ENCODE data around the gene SEC22B.
"Not testable (repeated sequence)": the region's sequence is repeated elsewhere in the genome, so short reads cannot be mapped to it uniquely, and the experiment has no call there.

Gene SEC22B

GRCh38 chr1:120142512-120143263, 33.6 kb downstream of the SEC22B start:
- H3K9me3 ChIP-seq (ENCODE audit: control insufficient read depth, low read depth, low read length); H3K4me3 ChIP-seq (ENCODE audit: low read length); H3K27me3 ChIP-seq (ENCODE audit: control insufficient read depth, insufficient read depth, low read length); H3K9ac ChIP-seq (ENCODE audit: low read length); H3K4me1 ChIP-seq (ENCODE audit: control insufficient read depth, low read depth, low read length); H3K36me3 ChIP-seq (ENCODE audit: control insufficient read depth, low read depth, low read length); H3K27ac ChIP-seq (ENCODE audit: low read length): not testable (repeated sequence)

GRCh38 chr1:120141865-120142264, 34.5 kb downstream of the SEC22B start:
- not testable (repeated sequence) for H3K4me3 ChIP-seq (ENCODE audit: low read length); H3K36me3 ChIP-seq (ENCODE audit: control insufficient read depth, low read depth, low read length); H3K27ac ChIP-seq (ENCODE audit: low read length); H3K9ac ChIP-seq (ENCODE audit: low read length); H3K4me1 ChIP-seq (ENCODE audit: control insufficient read depth, low read depth, low read length); H3K27me3 ChIP-seq (ENCODE audit: control insufficient read depth, insufficient read depth, low read length); H3K9me3 ChIP-seq (ENCODE audit: control insufficient read depth, low read depth, low read length)

- not testable (repeated sequence) for H3K9me3 ChIP-seq (ENCODE audit: control insufficient read depth, low read depth, low read length); H3K4me1 ChIP-seq (ENCODE audit: control insufficient read depth, low read depth, low read length); H3K27ac ChIP-seq (ENCODE audit: low read length); H3K36me3 ChIP-seq (ENCODE audit: control insufficient read depth, low read depth, low read length); H3K9ac ChIP-seq (ENCODE audit: low read length); H3K4me3 ChIP-seq (ENCODE audit: low read length)
- peaks cover 20% of the 10 kb centered on the region for H3K27me3 ChIP-seq (ENCODE audit: control insufficient read depth, insufficient read depth, low read length)
Observed at GRCh38 chr1:120140656-120141265, 35.6 kb downstream of the SEC22B start.

- H3K36me3 ChIP-seq (ENCODE audit: control insufficient read depth, low read depth, low read length); H3K9ac ChIP-seq (ENCODE audit: low read length); H3K4me3 ChIP-seq (ENCODE audit: low read length); H3K27ac ChIP-seq (ENCODE audit: low read length); H3K9me3 ChIP-seq (ENCODE audit: control insufficient read depth, low read depth, low read length); H3K4me1 ChIP-seq (ENCODE audit: control insufficient read depth, low read depth, low read length): not testable (repeated sequence)
- peaks cover 58% of the 10 kb centered on the region for H3K27me3 ChIP-seq (ENCODE audit: control insufficient read depth, insufficient read depth, low read length)
Observed at GRCh38 chr1:120136086-120136485, 40.2 kb downstream of the SEC22B start.

GRCh38 chr1:120133928-120134325, 42.4 kb downstream of the SEC22B start:
- H3K9me3 ChIP-seq (ENCODE audit: control insufficient read depth, low read depth, low read length); H3K4me3 ChIP-seq (ENCODE audit: low read length); H3K36me3 ChIP-seq (ENCODE audit: control insufficient read depth, low read depth, low read length); H3K4me1 ChIP-seq (ENCODE audit: control insufficient read depth, low read depth, low read length); H3K9ac ChIP-seq (ENCODE audit: low read length); H3K27ac ChIP-seq (ENCODE audit: low read length): not testable (repeated sequence)
- peaks cover 58% of the 10 kb centered on the region for H3K27me3 ChIP-seq (ENCODE audit: control insufficient read depth, insufficient read depth, low read length)

- Histone ChIP-seq H3K36me3 (ENCODE audit: control insufficient read depth, low read depth, low read length) (no peaks in the 10 kb centered on the region), H3K4me3 (ENCODE audit: low read length) (no peak overlapping the region), H3K9ac (ENCODE audit: low read length) (no peak overlapping the region), H3K27ac (ENCODE audit: low read length) (no peak overlapping the region), H3K9me3 (ENCODE audit: control insufficient read depth, low read depth, low read length) (no peaks in the 10 kb centered on the region), H3K4me1 (ENCODE audit: control insufficient read depth, low read depth, low read length) (no peaks in the 10 kb centered on the region), H3K27me3 (ENCODE audit: control insufficient read depth, insufficient read depth, low read length) (peaks cover 58% of the 10 kb centered on the region)
Observed at GRCh38 chr1:120133228-120133927, 42.9 kb downstream of the SEC22B start.

GRCh38 chr1:120132406-120132763, 43.9 kb downstream of the SEC22B start:
- not testable (repeated sequence) for H3K4me1 ChIP-seq (ENCODE audit: control insufficient read depth, low read depth, low read length); H3K9me3 ChIP-seq (ENCODE audit: control insufficient read depth, low read depth, low read length); H3K36me3 ChIP-seq (ENCODE audit: control insufficient read depth, low read depth, low read length); H3K9ac ChIP-seq (ENCODE audit: low read length); H3K27ac ChIP-seq (ENCODE audit: low read length); H3K4me3 ChIP-seq (ENCODE audit: low read length)
- H3K27me3 ChIP-seq (ENCODE audit: control insufficient read depth, insufficient read depth, low read length): peaks cover 53% of the 10 kb centered on the region

GRCh38 chr1:120131611-120132405, 44.5 kb downstream of the SEC22B start:
- H3K9ac ChIP-seq (ENCODE audit: low read length); H3K4me1 ChIP-seq (ENCODE audit: control insufficient read depth, low read depth, low read length); H3K9me3 ChIP-seq (ENCODE audit: control insufficient read depth, low read depth, low read length); H3K27ac ChIP-seq (ENCODE audit: low read length); H3K36me3 ChIP-seq (ENCODE audit: control insufficient read depth, low read depth, low read length); H3K4me3 ChIP-seq (ENCODE audit: low read length): not testable (repeated sequence)
- peaks cover 48% of the 10 kb centered on the region for H3K27me3 ChIP-seq (ENCODE audit: control insufficient read depth, insufficient read depth, low read length)

- H3K4me1 ChIP-seq (ENCODE audit: control insufficient read depth, low read depth, low read length); H3K9ac ChIP-seq (ENCODE audit: low read length); H3K27ac ChIP-seq (ENCODE audit: low read length); H3K27me3 ChIP-seq (ENCODE audit: control insufficient read depth, insufficient read depth, low read length); H3K36me3 ChIP-seq (ENCODE audit: control insufficient read depth, low read depth, low read length); H3K4me3 ChIP-seq (ENCODE audit: low read length); H3K9me3 ChIP-seq (ENCODE audit: control insufficient read depth, low read depth, low read length): not testable (repeated sequence)
Observed at GRCh38 chr1:120127921-120128320, 48.4 kb downstream of the SEC22B start.

GRCh38 chr1:120126216-120126615, 50.1 kb downstream of the SEC22B start:
- not testable (repeated sequence) for H3K9me3 ChIP-seq (ENCODE audit: control insufficient read depth, low read depth, low read length); H3K9ac ChIP-seq (ENCODE audit: low read length); H3K27me3 ChIP-seq (ENCODE audit: control insufficient read depth, insufficient read depth, low read length); H3K4me3 ChIP-seq (ENCODE audit: low read length); H3K27ac ChIP-seq (ENCODE audit: low read length); H3K36me3 ChIP-seq (ENCODE audit: control insufficient read depth, low read depth, low read length); H3K4me1 ChIP-seq (ENCODE audit: control insufficient read depth, low read depth, low read length)

- not testable (repeated sequence) for H3K36me3 ChIP-seq (ENCODE audit: control insufficient read depth, low read depth, low read length); H3K27ac ChIP-seq (ENCODE audit: low read length); H3K9ac ChIP-seq (ENCODE audit: low read length); H3K4me3 ChIP-seq (ENCODE audit: low read length); H3K27me3 ChIP-seq (ENCODE audit: control insufficient read depth, insufficient read depth, low read length); H3K9me3 ChIP-seq (ENCODE audit: control insufficient read depth, low read depth, low read length); H3K4me1 ChIP-seq (ENCODE audit: control insufficient read depth, low read depth, low read length)
Observed at GRCh38 chr1:120124628-120125027, 51.7 kb downstream of the SEC22B start.
